Cerebellar nuclear complex (tissue), 1 donor: ENCODE measurements around the gene TRAF3.

Experiments used
- DNase-seq, 2 experiments: peaks; one replicate each; lab custom pipeline; 2025; lab: John Stamatoyannopoulos, UW

TRAF3 gene

GRCh38 chr14:102955636-102956408 lies 178.6 kb downstream of the TRAF3 start:
- no peak for DNase-seq

- DNase-seq, result no peak
These were observed 180.0 kb downstream of the TRAF3 start for GRCh38 chr14:102957222-102957621.

- no peak for DNase-seq
These were observed 181.2 kb downstream of the TRAF3 start for GRCh38 chr14:102958461-102958860.
